GM12864 (cell line): ENCODE measurements around the gene IKZF1.

Experiments
- DNase-seq: peaks from one replicate; pipeline ENCODE4 v3.0.0-alpha.2; 2011; ENCODE audit warnings: low read depth
- H3K4me3 ChIP-seq: 2 replicates; pipeline ENCODE4 v1.5.1; 2011; ENCODE audit warnings: mild to moderate bottlenecking, low read depth, low read length, control low read depth
- CTCF ChIP-seq: IDR thresholded peaks from 2 replicates; pipeline ENCODE4 v1.5.1; 2011; ENCODE audit warnings: low read depth, mild to moderate bottlenecking, moderate library complexity, low read length, control low read depth, inconsistent platforms; ENCODE audit errors: missing control alignments

IKZF1 gene

GRCh38 chr7:50351267-50351666 lies 46.8 kb downstream of the IKZF1 start:
- H3K4me3 ChIP-seq, result no peak overlapping the region
- DNase-seq, result no peak
- no peak for TF ChIP-seq CTCF

- no peak for DNase-seq
- H3K4me3 ChIP-seq, result no peak overlapping the region; the same call in 1 of the 2 replicates
Measured at GRCh38 chr7:50352282-50352681, 47.8 kb downstream of the IKZF1 start.

GRCh38 chr7:50352751-50353150 lies 48.2 kb downstream of the IKZF1 start:
- no peak for TF ChIP-seq CTCF
- H3K4me3 ChIP-seq, result no peak overlapping the region

More at GRCh38 chr7:50352282-50352681, 47.8 kb downstream of the IKZF1 start:
- TF ChIP-seq CTCF, result no peak

GRCh38 chr7:50353201-50353600 lies 48.7 kb downstream of the IKZF1 start:
- no peak overlapping the region for H3K4me3 ChIP-seq
- DNase-seq, result no peak
- TF ChIP-seq CTCF, result no peak

More at GRCh38 chr7:50352751-50353150, 48.2 kb downstream of the IKZF1 start:
- DNase-seq, result no peak

GRCh38 chr7:50353894-50354595 lies 49.5 kb downstream of the IKZF1 start:
- no peak overlapping the region for H3K4me3 ChIP-seq
- TF ChIP-seq CTCF, result no peak
- DNase-seq, result no peak

- no peak for TF ChIP-seq CTCF
- no peak for DNase-seq
- no peak overlapping the region for H3K4me3 ChIP-seq
Measured at GRCh38 chr7:50355817-50356178, 51.3 kb downstream of the IKZF1 start.
